Naive thymus-derived CD4-positive, alpha-beta T cell (primary cell): ENCODE results near the gene ARSG. TPM values are rescaled to one million over a fixed set of nuclear protein-coding genes. Genes with fewer than 3 reads are reported as not detected.
A peak's percentile ranks its signal among the peaks of the same experiment; 100 is the strongest.

Experiments
- ATAC-seq: fragments of 150-1000 bp; cut with Tn5 transposase; 2 replicates; pipeline ENCODE4 v1.10.0; 2021; ENCODE audit warnings: mild to moderate bottlenecking, moderate library complexity
- CTCF ChIA-PET: fragments of 350-600 bp; sonication (Branson Sonifier 250); formaldehyde crosslinking; loops from one replicate; lab custom pipeline; 2021; ENCODE audit warnings: antibody characterized with exemption; lab: Charles Lee
- POLR2A ChIA-PET: fragments of 350-600 bp; sonication (Branson Sonifier 250); formaldehyde crosslinking; loops from one replicate; lab custom pipeline; 2021; ENCODE audit warnings: antibody characterized with exemption, inconsistent platforms; lab: Charles Lee
- DNase-seq, 9 donors: peaks; one replicate each; pipeline versions ENCODE4 v3.0.0 to v3.0.0-alpha.2; 2020 to 2022; ENCODE audit warnings: mixed read lengths in 1 of 9
- H3K27ac ChIP-seq: one replicate; pipeline ENCODE4 v1.7.0; 2013; ENCODE audit warnings: mild to moderate bottlenecking, low read depth, low read length, moderate library complexity
- H3K27me3 ChIP-seq, 2 donors: one replicate each; pipeline ENCODE4 v1.7.0; 2013; ENCODE audit warnings: low read length in 2 of 2, mild to moderate bottlenecking in 2 of 2, moderate library complexity in 2 of 2; ENCODE audit not compliant: control insufficient read depth in 2 of 2, insufficient read depth in 2 of 2
- H3K36me3 ChIP-seq, 3 experiments: 1 replicate in 2 of 3; 2 replicates in 1 of 3; pipeline ENCODE4 v1.7.0; 2013; ENCODE audit warnings: low read length in 3 of 3, mild to moderate bottlenecking in 3 of 3, moderate library complexity in 1 of 3; ENCODE audit not compliant: insufficient read depth in 3 of 3, control insufficient read depth in 2 of 3
- H3K4me1 ChIP-seq, 2 donors: one replicate each; pipeline ENCODE4 v1.7.0; 2013; ENCODE audit warnings: low read length in 2 of 2, mild to moderate bottlenecking in 2 of 2, moderate library complexity in 1 of 2; ENCODE audit not compliant: control insufficient read depth in 2 of 2, insufficient read depth in 2 of 2
- H3K4me3 ChIP-seq: 2 replicates; pipeline ENCODE4 v1.7.0; 2013; ENCODE audit warnings: mild to moderate bottlenecking, low read length
- H3K9me3 ChIP-seq, 3 experiments: 1 replicate in 2 of 3; 2 replicates in 1 of 3; pipeline ENCODE4 v1.7.0; 2013; ENCODE audit warnings: low read length in 3 of 3; ENCODE audit not compliant: control insufficient read depth in 2 of 3
- H3K27ac Mint-ChIP-seq, 9 donors: one replicate each; pipeline ENCODE4 v1.8.0; 2020 to 2022; ENCODE audit warnings: mixed read lengths in 9 of 9, mild to moderate bottlenecking in 8 of 9, moderate library complexity in 5 of 9, inconsistent platforms in 2 of 9
- H3K27me3 Mint-ChIP-seq, 5 donors: one replicate each; pipeline ENCODE4 v1.8.0; 2021 to 2022; ENCODE audit warnings: mixed read lengths in 5 of 5, mild to moderate bottlenecking in 1 of 5
- H3K36me3 Mint-ChIP-seq, 5 donors: one replicate each; pipeline ENCODE4 v1.8.0; 2020 to 2022; ENCODE audit warnings: mixed read lengths in 5 of 5, mild to moderate bottlenecking in 3 of 5, inconsistent platforms in 1 of 5
- H3K4me1 Mint-ChIP-seq, 7 donors: one replicate each; pipeline ENCODE4 v1.8.0; 2020 to 2022; ENCODE audit warnings: mixed read lengths in 7 of 7, mild to moderate bottlenecking in 3 of 7, inconsistent platforms in 1 of 7
- H3K4me3 Mint-ChIP-seq, 10 donors: one replicate each; pipeline ENCODE4 v1.8.0; 2020 to 2022; ENCODE audit warnings: mild to moderate bottlenecking in 10 of 10, mixed read lengths in 10 of 10, moderate library complexity in 6 of 10, inconsistent platforms in 2 of 10
- H3K9me3 Mint-ChIP-seq, 11 donors: one replicate each; pipeline ENCODE4 v1.8.0; 2020 to 2022; ENCODE audit warnings: mixed read lengths in 11 of 11, mild to moderate bottlenecking in 4 of 11, inconsistent platforms in 1 of 11, moderate library complexity in 1 of 11
- intact Hi-C, 2 donors: fragments of 100-400 bp; cut with micrococcal nuclease; formaldehyde crosslinking; loops; one replicate each; pipeline ENCODE4 v1.15.1; 2023
- polyA plus RNA-seq, 2 donors: library from polyadenylated mRNA; unstranded; fragments of 300-500 nt; fragmentation: Illumina TruSeq; gene quantifications; one replicate each; pipeline ENCODE4 v1.2.3, GENCODE V29; 2021
- total RNA-seq, 6 experiments: library from RNA in 5 of 6; stranded (reverse) in 5 of 6; gene quantifications; 1 replicate in 5 of 6; 2 replicates in 1 of 6; pipeline ENCODE4 v1.2.3 and lab custom pipeline; 2021 to 2026

The ARSG gene
- total and polyA plus RNA-seq, 7 experiments from 2014 or later = 7.3 to 20.0 (median 12.6) TPM

DNA sequence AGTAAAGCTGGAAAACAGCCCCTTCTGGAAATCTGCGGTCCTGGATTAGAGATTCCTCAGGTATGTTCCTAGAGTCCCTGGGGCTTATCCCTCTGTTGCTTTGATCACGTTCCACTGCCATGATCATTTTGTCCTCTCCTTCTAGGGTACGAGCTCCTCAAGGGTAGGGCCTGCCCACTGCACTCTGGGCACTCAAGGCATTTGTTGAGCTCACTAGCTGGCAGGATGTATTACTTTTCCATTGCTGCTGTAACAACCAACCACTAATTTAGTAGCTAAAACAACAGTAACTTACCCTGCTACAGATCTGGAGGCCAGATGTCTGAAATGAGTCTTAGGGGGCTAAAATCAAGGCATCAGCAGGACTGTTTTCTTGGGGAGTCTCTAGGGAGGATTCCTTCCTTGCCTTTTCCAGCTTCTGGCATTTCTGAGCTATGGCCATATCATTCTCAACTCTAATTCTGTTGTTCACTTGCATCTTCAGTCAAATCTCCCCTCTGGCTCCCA, 65.7 kb downstream of the ARSG start:
- ATAC-seq (no peak), DNase-seq (peak in 1 of 9 donors; percentile 14)
- H3K27ac Mint-ChIP-seq = peak overlapping the region; percentile 24 to 91 (median 82)
- H3K4me1 Mint-ChIP-seq = peaks cover 38 to 64% (median 57%) of the 10 kb centered on the region in 7 donors
- CTCF ChIA-PET = interaction anchor here (0.7 to 1.6 kb wide), 5 partner anchors 10 to 79 kb away, joined by 3 to 9 read pairs (median 3); partner anchors contain the start of gene ARSG
- no peaks in the 10 kb centered on the region for H3K36me3 ChIP-seq
- no peaks in the 10 kb centered on the region for H3K9me3 ChIP-seq
- POLR2A ChIA-PET = interaction anchor here (0.7 to 6.5 kb wide), 14 partner anchors 10 to 174 kb away, joined by 3 to 84 read pairs (median 4); partner anchors contain the start of genes AMZ2, ARSG and SLC16A6
- H3K27ac ChIP-seq = peak overlapping the region; percentile 24
- H3K9me3 Mint-ChIP-seq = no peaks in the 10 kb centered on the region
- H3K4me1 ChIP-seq = peaks cover 49 to 51% of the 10 kb centered on the region in 2 donors
- H3K27me3 ChIP-seq = no peaks in the 10 kb centered on the region
- peaks cover 0 to 15% (median 1%) of the 10 kb centered on the region in 5 donors for H3K36me3 Mint-ChIP-seq
- H3K4me3 Mint-ChIP-seq = peak overlapping the region; percentile 73 to 86 (median 80)
- intact Hi-C loops = loop anchor here (1.0 to 10.0 kb wide), 11 partner anchors 11 to 152 kb away; partner anchors contain the start of gene WIPI1 (in 1 of the 2)
- peak overlapping the region; percentile 33 for H3K4me3 ChIP-seq
- H3K27me3 Mint-ChIP-seq = no peaks in the 10 kb centered on the region

DNA sequence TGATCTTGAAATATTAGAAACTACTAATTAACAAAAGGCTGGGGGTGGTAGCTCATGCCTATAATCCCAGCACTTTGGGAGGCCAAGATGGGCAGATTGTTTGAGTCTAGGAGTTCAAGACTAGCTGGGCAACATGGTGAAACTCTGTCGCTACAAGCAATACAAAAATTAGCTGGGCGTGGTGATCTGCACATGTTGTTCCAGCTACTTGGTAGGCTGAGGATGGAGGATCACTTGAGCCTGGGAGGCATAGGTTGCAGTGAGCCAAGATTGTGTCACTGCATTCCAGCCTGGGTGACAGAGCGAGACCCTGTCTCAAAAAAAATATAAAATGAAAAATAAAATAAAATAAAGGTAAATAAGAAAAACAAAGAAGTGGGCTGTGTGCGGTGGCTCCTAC, 66.6 kb downstream of the ARSG start:
- ATAC-seq (no peak), DNase-seq (no peak)
- Histone ChIP-seq H3K9me3 (no peaks in the 10 kb centered on the region), H3K27me3 (no peaks in the 10 kb centered on the region), H3K36me3 (no peaks in the 10 kb centered on the region), H3K4me3 (no peak overlapping the region), H3K4me1 (peaks cover 40 to 42% of the 10 kb centered on the region in 2 donors), H3K27ac (no peak overlapping the region)
- peak overlapping the region in 1 of 9 donors; percentile 82 for H3K27ac Mint-ChIP-seq
- H3K27me3 Mint-ChIP-seq = no peaks in the 10 kb centered on the region
- ChIA-PET POLR2A (interaction anchor here (0.6 to 6.5 kb wide), 9 partner anchors 10 to 111 kb away, joined by 3 to 84 read pairs (median 8); partner anchors contain the start of genes AMZ2, ARSG and SLC16A6), CTCF (interaction anchor here (0.9 to 1.6 kb wide), 3 partner anchors 11 to 66 kb away, joined by 3 to 9 read pairs (median 3); partner anchors contain the start of gene ARSG)
- peaks cover 32 to 57% (median 50%) of the 10 kb centered on the region in 7 donors for H3K4me1 Mint-ChIP-seq
- peaks cover 0 to 15% (median 6%) of the 10 kb centered on the region in 5 donors for H3K36me3 Mint-ChIP-seq
- peak overlapping the region in 1 of 10 donors; percentile 41 for H3K4me3 Mint-ChIP-seq
- intact Hi-C loops = loop anchor here (2.0 to 10.0 kb wide), 8 partner anchors 17 to 153 kb away; partner anchors contain the start of gene WIPI1 (in 1 of the 2)
- no peaks in the 10 kb centered on the region for H3K9me3 Mint-ChIP-seq

DNA sequence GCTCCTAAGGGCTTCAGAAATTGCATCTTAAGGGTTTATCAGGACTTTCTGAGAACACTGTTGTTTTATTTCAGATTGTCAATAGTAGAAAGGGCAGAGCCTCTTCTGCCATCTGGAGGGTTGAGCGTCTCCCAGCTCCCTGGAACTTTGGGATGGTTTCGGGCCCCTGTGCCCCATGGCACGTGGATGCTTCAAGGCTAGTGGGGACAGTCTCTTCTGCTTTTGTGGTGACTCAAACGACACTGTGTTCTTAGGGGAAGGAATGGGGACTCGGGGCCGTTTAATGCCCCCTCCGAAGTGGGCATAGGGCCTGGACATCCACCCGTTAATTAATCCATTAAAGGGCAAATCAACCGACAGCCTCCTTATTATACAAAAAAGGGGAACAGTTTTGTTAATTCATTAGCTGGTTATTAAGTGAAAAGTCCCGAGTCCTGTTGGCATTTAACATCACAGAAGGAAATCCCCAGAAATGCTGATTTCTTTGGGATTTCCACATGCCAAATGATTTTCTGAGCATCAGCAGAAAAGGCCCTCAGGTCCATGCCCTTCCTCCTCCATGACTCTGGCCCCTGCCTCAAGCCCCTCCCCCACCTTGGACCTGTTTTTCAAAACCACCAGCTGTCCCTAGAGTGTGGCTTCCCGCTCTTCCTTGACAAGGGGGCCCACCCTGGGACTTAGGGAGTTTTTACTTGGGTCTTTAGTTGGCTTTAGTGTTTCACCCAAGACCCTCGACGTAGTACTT, 68.7 kb downstream of the ARSG start:
- Mint-ChIP-seq H3K36me3 (peaks cover 0 to 29% (median 13%) of the 10 kb centered on the region in 5 donors), H3K4me1 (peaks cover 24 to 44% (median 38%) of the 10 kb centered on the region in 7 donors), H3K4me3 (no peak overlapping the region), H3K27me3 (peaks cover 0 to 3% (median 0%) of the 10 kb centered on the region in 5 donors), H3K27ac (no peak overlapping the region), H3K9me3 (no peaks in the 10 kb centered on the region)
- no peak overlapping the region for H3K4me3 ChIP-seq
- POLR2A ChIA-PET = interaction anchor here (0.6 to 0.7 kb wide), 2 partner anchors 60 to 882 kb away, joined by 3 read pairs; no protein-coding TSS in a partner anchor
- CTCF ChIA-PET = interaction anchor here (1.5 kb wide), 1 partner anchor 68 kb away, joined by 3 read pairs; the partner anchor contains the start of gene ARSG
- DNase-seq (no peak), ATAC-seq (no peak)
- no peaks in the 10 kb centered on the region for H3K9me3 ChIP-seq
- H3K36me3 ChIP-seq = no peaks in the 10 kb centered on the region
- peaks cover 24 to 27% of the 10 kb centered on the region in 2 donors for H3K4me1 ChIP-seq
- H3K27me3 ChIP-seq = no peaks in the 10 kb centered on the region
- intact Hi-C loops = loop anchor here in 1 of 2 donors (5.0 to 10.0 kb wide), 3 partner anchors 37 to 155 kb away; no protein-coding TSS in a partner anchor
- H3K27ac ChIP-seq = no peak overlapping the region

GRCh38 chr17:68365469-68365868, 74.2 kb downstream of the ARSG start:
- intact Hi-C loops = no loop called here
- no peak overlapping the region for H3K27ac ChIP-seq
- no peaks in the 10 kb centered on the region for H3K9me3 ChIP-seq
- H3K27me3 ChIP-seq = no peaks in the 10 kb centered on the region
- CTCF ChIA-PET = no interaction called here
- no peaks in the 10 kb centered on the region for H3K9me3 Mint-ChIP-seq
- POLR2A ChIA-PET = no interaction called here
- peaks cover 0 to 3% (median 0%) of the 10 kb centered on the region in 5 donors for H3K27me3 Mint-ChIP-seq
- no peak for DNase-seq
- ATAC-seq = no peak
- H3K4me3 ChIP-seq = no peak overlapping the region
- no peak overlapping the region for H3K27ac Mint-ChIP-seq
- peaks cover 0 to 36% (median 7%) of the 10 kb centered on the region in 5 donors for H3K36me3 Mint-ChIP-seq
- H3K4me1 ChIP-seq = no peaks in the 10 kb centered on the region
- H3K4me3 Mint-ChIP-seq = no peak overlapping the region
- peaks cover 0 to 10% (median 5%) of the 10 kb centered on the region in 7 donors for H3K4me1 Mint-ChIP-seq
- H3K36me3 ChIP-seq = no peaks in the 10 kb centered on the region

DNA sequence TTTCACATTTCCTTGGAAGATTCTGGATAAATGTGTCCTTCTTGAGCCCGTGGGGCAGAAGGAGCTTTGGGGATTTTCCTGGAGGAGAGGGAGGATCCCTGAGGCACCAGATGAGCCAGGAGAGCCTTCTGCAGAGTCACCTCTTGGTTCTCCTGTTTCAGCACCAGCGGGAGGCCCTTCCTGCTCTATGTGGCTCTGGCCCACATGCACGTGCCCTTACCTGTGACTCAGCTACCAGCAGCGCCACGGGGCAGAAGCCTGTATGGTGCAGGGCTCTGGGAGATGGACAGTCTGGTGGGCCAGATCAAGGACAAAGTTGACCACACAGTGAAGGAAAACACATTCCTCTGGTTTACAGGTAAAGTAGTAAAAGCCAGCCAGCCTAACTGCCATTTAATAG, 77.1 kb downstream of the ARSG start:
- CTCF ChIA-PET = no interaction called here
- H3K9me3 Mint-ChIP-seq = peaks cover 0 to 1% (median 0%) of the 10 kb centered on the region in 11 donors
- ATAC-seq = no peak

GRCh38 chr17:68375566-68375965, 84.3 kb downstream of the ARSG start:
- peaks cover 0 to 28% (median 17%) of the 10 kb centered on the region in 5 donors for H3K36me3 Mint-ChIP-seq
- ChIA-PET POLR2A (no interaction called here), CTCF (no interaction called here)
- ATAC-seq (no peak), DNase-seq (no peak)
- no peaks in the 10 kb centered on the region for H3K36me3 ChIP-seq
- no peak overlapping the region for H3K27ac ChIP-seq
- H3K4me1 ChIP-seq = no peaks in the 10 kb centered on the region
- H3K4me3 Mint-ChIP-seq = no peak overlapping the region
- peaks cover 0 to 1% (median 0%) of the 10 kb centered on the region in 11 donors for H3K9me3 Mint-ChIP-seq
- H3K9me3 ChIP-seq = no peaks in the 10 kb centered on the region
- intact Hi-C loops = no loop called here
- H3K4me3 ChIP-seq = no peak overlapping the region
- peaks cover 0 to 3% (median 0%) of the 10 kb centered on the region in 7 donors for H3K4me1 Mint-ChIP-seq
- no peaks in the 10 kb centered on the region for H3K27me3 ChIP-seq
- no peaks in the 10 kb centered on the region for H3K27me3 Mint-ChIP-seq
- no peak overlapping the region for H3K27ac Mint-ChIP-seq

More for the DNA sequence above, 77.1 kb downstream of the ARSG start:
- Histone ChIP-seq H3K4me1 (no peaks in the 10 kb centered on the region), H3K9me3 (no peaks in the 10 kb centered on the region), H3K27me3 (no peaks in the 10 kb centered on the region), H3K36me3 (no peaks in the 10 kb centered on the region), H3K27ac (no peak overlapping the region), H3K4me3 (no peak overlapping the region)
- no peak overlapping the region for H3K27ac Mint-ChIP-seq
- intact Hi-C loops = no loop called here
- POLR2A ChIA-PET = interaction anchor here (0.6 kb wide), 1 partner anchor 121 kb away, joined by 5 read pairs; no protein-coding TSS in a partner anchor
- H3K27me3 Mint-ChIP-seq = peaks cover 0 to 3% (median 0%) of the 10 kb centered on the region in 5 donors
- H3K36me3 Mint-ChIP-seq = peaks cover 0 to 39% (median 16%) of the 10 kb centered on the region in 5 donors
- peaks cover 0 to 8% (median 0%) of the 10 kb centered on the region in 7 donors for H3K4me1 Mint-ChIP-seq
- no peak for DNase-seq
- no peak overlapping the region for H3K4me3 Mint-ChIP-seq
